Stimulated activated effector memory CD8-positive, alpha-beta T cell treated with anti-CD3 and anti-CD28 coated beads, Interleukin-12 subunit alpha, Interleukin-12 subunit beta, amount 100 ng/mL, for 72 hours (primary cell): ENCODE results near the gene STARD5.

Source experiments
- ATAC-seq: fragments of 150-1000 bp; cut with Tn5 transposase; 2 replicates; pipeline ENCODE4 v1.10.0; 2021
- DNase-seq, 2 donors: peaks; one replicate each; pipeline ENCODE4 v3.0.0; 2021 to 2022; ENCODE audit warnings: low spot score in 2 of 2
- H3K27ac Mint-ChIP-seq: one replicate; pipeline ENCODE4 v1.8.0; 2022; ENCODE audit warnings: mild to moderate bottlenecking, mixed read lengths
- H3K36me3 Mint-ChIP-seq: one replicate; pipeline ENCODE4 v1.8.0; 2022; ENCODE audit warnings: mild to moderate bottlenecking, mixed read lengths
- H3K4me1 Mint-ChIP-seq: one replicate; pipeline ENCODE4 v1.8.0; 2022; ENCODE audit warnings: mixed read lengths
- H3K4me3 Mint-ChIP-seq: one replicate; pipeline ENCODE4 v1.8.0; 2022; ENCODE audit warnings: mild to moderate bottlenecking, mixed read lengths
- H3K9me3 Mint-ChIP-seq: one replicate; pipeline ENCODE4 v1.8.0; 2022; ENCODE audit warnings: mixed read lengths

The STARD5 gene

GRCh38 chr15:81281456-81281735 is 42.5 kb downstream of the STARD5 start:
- peak overlapping the region; percentile 15 for H3K27ac Mint-ChIP-seq

GRCh38 chr15:81280696-81281455 is 43.1 kb downstream of the STARD5 start:
- Mint-ChIP-seq H3K36me3 (no peaks in the 10 kb centered on the region), H3K9me3 (peaks cover 10% of the 10 kb centered on the region), H3K27ac (no peak overlapping the region), H3K4me1 (peaks cover 15% of the 10 kb centered on the region), H3K4me3 (no peak overlapping the region)
- no peak for DNase-seq
- no peak for ATAC-seq

More at GRCh38 chr15:81281456-81281735, 42.5 kb downstream of the STARD5 start:
- H3K4me1 Mint-ChIP-seq: peaks cover 21% of the 10 kb centered on the region
- DNase-seq: no peak
- peaks cover 10% of the 10 kb centered on the region for H3K9me3 Mint-ChIP-seq
- no peak overlapping the region for H3K4me3 Mint-ChIP-seq
- no peaks in the 10 kb centered on the region for H3K36me3 Mint-ChIP-seq
- no peak for ATAC-seq

GRCh38 chr15:81279621-81280485 is 44.1 kb downstream of the STARD5 start:
- Mint-ChIP-seq H3K36me3 (no peaks in the 10 kb centered on the region), H3K4me1 (peaks cover 10% of the 10 kb centered on the region), H3K9me3 (peaks cover 10% of the 10 kb centered on the region), H3K4me3 (no peak overlapping the region), H3K27ac (peak overlapping the region; percentile 33)
- ATAC-seq (no peak), DNase-seq (no peak)

- H3K4me1 Mint-ChIP-seq: peaks cover 14% of the 10 kb centered on the region
- no peak overlapping the region for H3K27ac Mint-ChIP-seq
- H3K4me3 Mint-ChIP-seq: no peak overlapping the region
- H3K9me3 Mint-ChIP-seq: peaks cover 10% of the 10 kb centered on the region
- DNase-seq: no peak
- H3K36me3 Mint-ChIP-seq: no peaks in the 10 kb centered on the region
- ATAC-seq: no peak
These were observed 45.5 kb downstream of the STARD5 start for GRCh38 chr15:81278306-81279029.

- peaks cover 14% of the 10 kb centered on the region for H3K4me1 Mint-ChIP-seq
- ATAC-seq (no peak), DNase-seq (no peak)
- H3K4me3 Mint-ChIP-seq: no peak overlapping the region
- peaks cover 10% of the 10 kb centered on the region for H3K9me3 Mint-ChIP-seq
- H3K36me3 Mint-ChIP-seq: no peaks in the 10 kb centered on the region
- H3K27ac Mint-ChIP-seq: no peak overlapping the region
These were observed 46.1 kb downstream of the STARD5 start for GRCh38 chr15:81277851-81278250.

- peaks cover 13% of the 10 kb centered on the region for H3K4me1 Mint-ChIP-seq
- H3K4me3 Mint-ChIP-seq: no peak overlapping the region
- no peak overlapping the region for H3K27ac Mint-ChIP-seq
- ATAC-seq (no peak), DNase-seq (no peak)
- H3K9me3 Mint-ChIP-seq: peaks cover 10% of the 10 kb centered on the region
- no peaks in the 10 kb centered on the region for H3K36me3 Mint-ChIP-seq
These were observed 47.0 kb downstream of the STARD5 start for GRCh38 chr15:81276967-81277366.

- H3K9me3 Mint-ChIP-seq: peaks cover 10% of the 10 kb centered on the region
- DNase-seq (no peak), ATAC-seq (no peak)
- peak overlapping the region; percentile 35 for H3K27ac Mint-ChIP-seq
- peaks cover 10% of the 10 kb centered on the region for H3K4me1 Mint-ChIP-seq
- H3K36me3 Mint-ChIP-seq: no peaks in the 10 kb centered on the region
- no peak overlapping the region for H3K4me3 Mint-ChIP-seq
These were observed 48.1 kb downstream of the STARD5 start for GRCh38 chr15:81275711-81276392.

- H3K27ac Mint-ChIP-seq: peak overlapping the region; percentile 35
- no peaks in the 10 kb centered on the region for H3K36me3 Mint-ChIP-seq
- ATAC-seq: peak; percentile 84
- peak; percentile 61 to 87 for DNase-seq
- peaks cover 10% of the 10 kb centered on the region for H3K4me1 Mint-ChIP-seq
- peak overlapping the region; percentile 4 for H3K4me3 Mint-ChIP-seq
- H3K9me3 Mint-ChIP-seq: peaks cover 10% of the 10 kb centered on the region
These were observed 48.8 kb downstream of the STARD5 start for GRCh38 chr15:81274931-81275707.

GRCh38 chr15:81274255-81274654 is 49.7 kb downstream of the STARD5 start:
- DNase-seq: no peak
- Mint-ChIP-seq H3K4me3 (no peak overlapping the region), H3K36me3 (no peaks in the 10 kb centered on the region), H3K27ac (no peak overlapping the region), H3K9me3 (peaks cover 10% of the 10 kb centered on the region), H3K4me1 (peaks cover 10% of the 10 kb centered on the region)
- ATAC-seq: no peak

- H3K27ac Mint-ChIP-seq: no peak overlapping the region
- no peak overlapping the region for H3K4me3 Mint-ChIP-seq
- no peak for DNase-seq
- no peaks in the 10 kb centered on the region for H3K36me3 Mint-ChIP-seq
- peaks cover 10% of the 10 kb centered on the region for H3K4me1 Mint-ChIP-seq
- peaks cover 10% of the 10 kb centered on the region for H3K9me3 Mint-ChIP-seq
- no peak for ATAC-seq
These were observed 50.1 kb downstream of the STARD5 start for GRCh38 chr15:81273855-81274254.

- DNase-seq: peak in 1 of 2 donors; percentile 30
- ATAC-seq: no peak
- Mint-ChIP-seq H3K27ac (no peak overlapping the region), H3K36me3 (no peaks in the 10 kb centered on the region), H3K4me1 (peaks cover 10% of the 10 kb centered on the region), H3K9me3 (peaks cover 9% of the 10 kb centered on the region), H3K4me3 (no peak overlapping the region)
These were observed 50.7 kb downstream of the STARD5 start for GRCh38 chr15:81273200-81273599.

- peaks cover 10% of the 10 kb centered on the region for H3K4me1 Mint-ChIP-seq
- H3K36me3 Mint-ChIP-seq: no peaks in the 10 kb centered on the region
- H3K9me3 Mint-ChIP-seq: peaks cover 5% of the 10 kb centered on the region
- no peak for DNase-seq
- H3K27ac Mint-ChIP-seq: no peak overlapping the region
- no peak overlapping the region for H3K4me3 Mint-ChIP-seq
- no peak for ATAC-seq
These were observed 51.9 kb downstream of the STARD5 start for GRCh38 chr15:81271761-81272644.

- ATAC-seq: peak; percentile 55
- H3K4me3 Mint-ChIP-seq: no peak overlapping the region
- DNase-seq: no peak
These were observed 53.0 kb downstream of the STARD5 start for GRCh38 chr15:81270781-81271491.

More at GRCh38 chr15:81270781-81271491, 53.0 kb downstream of the STARD5 start:
- no peaks in the 10 kb centered on the region for H3K36me3 Mint-ChIP-seq
- no peaks in the 10 kb centered on the region for H3K9me3 Mint-ChIP-seq
- peaks cover 21% of the 10 kb centered on the region for H3K4me1 Mint-ChIP-seq
- no peak overlapping the region for H3K27ac Mint-ChIP-seq
